Measurements from ENCODE around the gene CCSER1. TPM values are rescaled to one million over a fixed set of nuclear protein-coding genes. Genes with fewer than 3 reads are reported as not detected.

The CCSER1 gene
- total RNA-seq, 2 experiments from 2014 or later: not detected

DNA sequence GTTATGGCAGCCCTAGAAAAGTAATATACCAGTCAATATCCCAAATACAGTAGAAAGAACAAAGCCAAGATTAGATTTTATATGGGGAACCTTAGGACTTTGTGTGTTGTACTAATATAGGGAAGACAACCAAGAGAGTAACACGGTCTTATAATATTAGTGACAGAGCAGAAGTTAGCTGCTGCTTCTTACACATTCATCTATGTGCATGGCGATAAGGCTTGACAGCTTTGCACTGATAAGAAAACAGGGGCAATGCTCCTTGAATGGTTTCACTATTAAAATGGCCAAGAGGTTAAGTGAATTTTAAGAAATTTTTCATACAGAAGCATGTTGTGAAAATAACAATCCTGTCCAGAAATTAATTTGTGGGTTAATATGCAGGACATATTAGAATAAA lies 521.6 kb downstream of the CCSER1 start:
- no TSS peak for BruUV-seq (replicated peaks)
- Histone ChIP-seq H3K27ac (ENCODE audit: low read depth, low read length, poor library complexity, severe bottlenecking) (no peak overlapping the region), H3K36me3 (ENCODE audit: insufficient read depth, low read length) (no peaks in the 10 kb centered on the region), H3K9me3 (ENCODE audit: low read length) (no peaks in the 10 kb centered on the region), H3K79me2 (ENCODE audit: insufficient read depth, low read depth, low read length) (no peaks in the 10 kb centered on the region), H2AFZ (ENCODE audit: low read length) (no peak overlapping the region), H3K9me2 (ENCODE audit: insufficient read depth, low read length) (no peaks in the 10 kb centered on the region), H3K4me1 (ENCODE audit: insufficient read depth, low read length, poor library complexity, severe bottlenecking) (no peaks in the 10 kb centered on the region), H3K4me3 (ENCODE audit: low read depth, low read length, poor library complexity, severe bottlenecking) (no peak overlapping the region), H3K4me2 (ENCODE audit: low read length) (no peak overlapping the region), H4K20me1 (ENCODE audit: insufficient read depth, low read length) (no peaks in the 10 kb centered on the region)
- no peak for TF ChIP-seq EZH2phosphoT487 (IDR thresholded peaks at IDR 0.05; ENCODE audit: borderline replicate concordance, low read depth, low read length)
- TF ChIP-seq, protein P1, sequence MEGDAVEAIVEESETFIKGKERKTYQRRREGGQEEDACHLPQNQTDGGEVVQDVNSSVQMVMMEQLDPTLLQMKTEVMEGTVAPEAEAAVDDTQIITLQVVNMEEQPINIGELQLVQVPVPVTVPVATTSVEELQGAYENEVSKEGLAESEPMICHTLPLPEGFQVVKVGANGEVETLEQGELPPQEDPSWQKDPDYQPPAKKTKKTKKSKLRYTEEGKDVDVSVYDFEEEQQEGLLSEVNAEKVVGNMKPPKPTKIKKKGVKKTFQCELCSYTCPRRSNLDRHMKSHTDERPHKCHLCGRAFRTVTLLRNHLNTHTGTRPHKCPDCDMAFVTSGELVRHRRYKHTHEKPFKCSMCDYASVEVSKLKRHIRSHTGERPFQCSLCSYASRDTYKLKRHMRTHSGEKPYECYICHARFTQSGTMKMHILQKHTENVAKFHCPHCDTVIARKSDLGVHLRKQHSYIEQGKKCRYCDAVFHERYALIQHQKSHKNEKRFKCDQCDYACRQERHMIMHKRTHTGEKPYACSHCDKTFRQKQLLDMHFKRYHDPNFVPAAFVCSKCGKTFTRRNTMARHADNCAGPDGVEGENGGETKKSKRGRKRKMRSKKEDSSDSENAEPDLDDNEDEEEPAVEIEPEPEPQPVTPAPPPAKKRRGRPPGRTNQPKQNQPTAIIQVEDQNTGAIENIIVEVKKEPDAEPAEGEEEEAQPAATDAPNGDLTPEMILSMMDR (conservative IDR thresholded peaks at IDR 0.05; ENCODE audit: low read length): no peak
- intact Hi-C loops (cut with micrococcal nuclease; ENCODE audit: unreplicated experiment): no loop called here
- POLR2A ChIA-PET: no interaction called here
- DNase-seq (ENCODE audit: low spot score): no peak
- CTCF ChIA-PET (ENCODE audit: unreplicated experiment): no interaction called here

DNA sequence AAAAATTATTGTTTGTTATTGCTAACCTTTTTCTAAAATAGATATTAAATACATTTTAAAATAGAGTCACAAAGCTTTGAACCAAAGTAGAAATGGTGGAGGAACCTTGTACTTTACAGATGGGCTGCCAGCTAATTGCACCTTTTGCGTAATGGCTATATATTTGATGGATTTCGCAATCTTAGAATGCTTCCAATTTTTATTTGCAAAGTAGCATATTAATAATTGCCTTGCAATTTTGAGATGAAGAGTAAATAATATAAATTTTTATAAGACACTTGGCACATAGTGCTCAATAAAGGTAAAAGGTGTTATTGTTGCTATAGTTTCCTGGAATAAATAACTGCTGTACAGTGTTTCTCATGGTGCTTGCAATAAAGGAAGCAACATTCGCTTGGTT lies 533.5 kb downstream of the CCSER1 start:
- POLR2A ChIA-PET: no interaction called here
- CTCF ChIA-PET (ENCODE audit: unreplicated experiment): no interaction called here
- H3K4me2 ChIP-seq (ENCODE audit: low read length): no peak overlapping the region
- no peaks in the 10 kb centered on the region for H3K9me2 ChIP-seq (ENCODE audit: insufficient read depth, low read length)
- H3K79me2 ChIP-seq (ENCODE audit: insufficient read depth, low read depth, low read length): no peaks in the 10 kb centered on the region
- no peaks in the 10 kb centered on the region for H4K20me1 ChIP-seq (ENCODE audit: insufficient read depth, low read length)
- DNase-seq (ENCODE audit: low spot score): no peak
- no TSS peak for BruUV-seq (replicated peaks)
- H3K27ac ChIP-seq (ENCODE audit: low read depth, low read length, poor library complexity, severe bottlenecking): no peak overlapping the region
- no peaks in the 10 kb centered on the region for H3K36me3 ChIP-seq (ENCODE audit: insufficient read depth, low read length)
- H3K4me3 ChIP-seq (ENCODE audit: low read depth, low read length, poor library complexity, severe bottlenecking): no peak overlapping the region
- no peak overlapping the region for H2AFZ ChIP-seq (ENCODE audit: low read length)
- no peak for TF ChIP-seq EZH2phosphoT487 (IDR thresholded peaks at IDR 0.05; ENCODE audit: borderline replicate concordance, low read depth, low read length)
- TF ChIP-seq, protein P1 (conservative IDR thresholded peaks at IDR 0.05; ENCODE audit: low read length): no peak
- no peaks in the 10 kb centered on the region for H3K4me1 ChIP-seq (ENCODE audit: insufficient read depth, low read length, poor library complexity, severe bottlenecking)
- H3K9me3 ChIP-seq (ENCODE audit: low read length): no peaks in the 10 kb centered on the region
- intact Hi-C loops (cut with micrococcal nuclease; ENCODE audit: unreplicated experiment): no loop called here

DNA sequence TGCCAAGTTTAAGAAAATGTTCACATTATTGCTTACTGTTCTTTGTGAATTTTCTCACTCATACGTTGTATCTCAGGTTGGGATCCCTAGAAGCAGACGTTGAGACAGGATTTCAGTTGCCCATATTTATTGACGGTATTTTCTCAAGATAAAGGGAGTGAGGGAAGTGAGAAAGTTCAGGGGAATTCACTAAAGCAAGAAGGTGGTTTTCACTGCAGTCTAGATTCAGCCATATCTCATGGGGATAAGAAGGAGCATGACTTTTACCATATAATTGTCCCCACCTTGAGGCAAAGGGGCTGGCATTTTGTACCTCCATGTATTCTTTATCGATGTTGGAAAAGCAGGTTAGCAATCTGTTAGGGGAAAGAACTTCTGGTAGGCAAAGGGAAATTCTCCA lies 543.0 kb downstream of the CCSER1 start:
- TF ChIP-seq EZH2phosphoT487 (IDR thresholded peaks at IDR 0.05; ENCODE audit: borderline replicate concordance, low read depth, low read length): no peak
- TF ChIP-seq, protein P1 (conservative IDR thresholded peaks at IDR 0.05; ENCODE audit: low read length): no peak
- Histone ChIP-seq H3K79me2 (ENCODE audit: insufficient read depth, low read depth, low read length) (no peaks in the 10 kb centered on the region), H3K27ac (ENCODE audit: low read depth, low read length, poor library complexity, severe bottlenecking) (no peak overlapping the region), H3K9me2 (ENCODE audit: insufficient read depth, low read length) (no peaks in the 10 kb centered on the region), H3K9me3 (ENCODE audit: low read length) (no peaks in the 10 kb centered on the region), H3K4me3 (ENCODE audit: low read depth, low read length, poor library complexity, severe bottlenecking) (no peak overlapping the region), H3K4me1 (ENCODE audit: insufficient read depth, low read length, poor library complexity, severe bottlenecking) (no peaks in the 10 kb centered on the region), H3K36me3 (ENCODE audit: insufficient read depth, low read length) (no peaks in the 10 kb centered on the region), H4K20me1 (ENCODE audit: insufficient read depth, low read length) (no peaks in the 10 kb centered on the region), H2AFZ (ENCODE audit: low read length) (no peak overlapping the region), H3K4me2 (ENCODE audit: low read length) (no peak overlapping the region)
- DNase-seq (ENCODE audit: low spot score): no peak
- ChIA-PET CTCF (ENCODE audit: unreplicated experiment) (no interaction called here), POLR2A (interaction anchor here (1.0 kb wide), 1 partner anchor 12 kb away, joined by 3 read pairs; no protein-coding TSS in a partner anchor)
- BruUV-seq (replicated peaks): no TSS peak
- intact Hi-C loops (cut with micrococcal nuclease; ENCODE audit: unreplicated experiment): no loop called here
